ENCODE measurements around the gene TRIM29. TPM values are rescaled to one million over a fixed set of nuclear protein-coding genes. Genes with fewer than 3 reads are reported as not detected.

The TRIM29 gene
- total and polyA plus RNA-seq, 2 experiments from 2014 or later, result 0.28 TPM; not detected in 1

DNA sequence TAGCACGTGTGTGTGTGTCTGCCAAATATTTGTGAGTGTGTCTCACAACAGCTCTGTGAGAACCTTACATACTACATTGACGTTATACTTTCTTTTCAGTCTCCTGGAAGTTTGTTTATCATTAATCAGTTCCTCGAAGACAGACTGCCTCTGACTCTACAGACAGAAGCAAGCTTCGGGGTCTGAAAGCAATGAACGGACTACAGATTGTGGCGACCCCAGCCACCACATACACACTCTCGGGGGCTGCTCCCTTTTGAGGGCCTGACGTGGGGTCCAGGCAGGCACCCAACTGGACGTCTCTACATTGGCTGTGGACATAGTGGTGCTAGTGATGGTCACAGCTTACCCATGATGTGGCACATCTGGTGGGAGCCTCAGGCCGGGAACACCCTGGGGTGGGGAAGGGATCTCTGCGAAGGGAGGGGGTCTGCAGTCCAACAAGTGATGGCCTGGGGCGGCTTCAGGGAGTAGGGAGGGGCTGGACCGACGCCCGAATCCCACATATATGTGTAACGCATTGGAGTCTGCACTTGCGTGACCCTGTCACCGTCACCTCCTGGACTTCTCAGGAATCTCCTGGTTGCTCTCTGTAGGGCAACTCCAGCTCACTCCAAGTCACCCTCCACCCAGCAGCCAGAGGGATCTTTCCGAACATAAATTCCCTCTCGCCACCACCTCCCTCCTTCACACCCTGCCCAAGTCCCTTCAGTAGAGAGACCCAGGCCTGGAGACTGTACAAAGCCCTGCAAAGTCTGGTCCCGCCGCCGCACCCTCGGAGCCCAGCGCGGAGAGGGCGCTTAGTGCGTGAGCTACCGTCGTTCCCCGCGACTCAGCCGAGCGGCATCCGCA, 30.4 kb upstream of the TRIM29 start:
- H4K20me1 ChIP-seq (replicated peaks; ENCODE audit: insufficient read depth), result no peaks in the 10 kb centered on the region
- peaks cover 2% of the 10 kb centered on the region; the same call in 1 of the 3 replicates for H3K9me3 Mint-ChIP-seq
- no peak for ATAC-seq
- H3K36me3 ChIP-seq (ENCODE audit: insufficient read depth), result no peaks in the 10 kb centered on the region
- H3K79me2 ChIP-seq (replicated peaks; ENCODE audit: insufficient read depth), result no peaks in the 10 kb centered on the region
- DNase-seq (ENCODE audit: low spot score), result no peak
- peaks cover 4% of the 10 kb centered on the region; the same call in 2 of the 3 replicates for H3K4me1 Mint-ChIP-seq
- H3K36me3 Mint-ChIP-seq (ENCODE audit: low read depth), result no peaks in the 10 kb centered on the region
- TF ChIP-seq EZH2 (IDR thresholded peaks at IDR 0.05; ENCODE audit: low read depth, unreplicated experiment) (peak; percentile 53), EZH2phosphoT487 (IDR thresholded peaks at IDR 0.05; ENCODE audit: unreplicated experiment) (no peak), NANOG (IDR thresholded peaks at IDR 0.05; ENCODE audit: borderline replicate concordance) (no peak)
- H2AFZ ChIP-seq, result peak overlapping the region; percentile 100
- peaks cover 65% of the 10 kb centered on the region for H3K27me3 Mint-ChIP-seq (ENCODE audit: insufficient read depth, low read depth, poor library complexity)
- no peak overlapping the region for H3K27ac ChIP-seq (ENCODE audit: low read depth)
- H3K9me2 ChIP-seq (ENCODE audit: insufficient read depth), result no peaks in the 10 kb centered on the region
- H3K4me1 ChIP-seq (ENCODE audit: insufficient read depth), result peaks cover 6% of the 10 kb centered on the region; the same call in 1 of the 2 replicates
- H3F3A ChIP-seq (replicated peaks; ENCODE audit: low read depth), result no peaks in the 10 kb centered on the region
- H3K4me3 Mint-ChIP-seq, result peak overlapping the region; percentile 79
- peaks cover 73% of the 10 kb centered on the region for H3K27me3 ChIP-seq (ENCODE audit: insufficient read depth)
- H3K27ac Mint-ChIP-seq, result no peak overlapping the region
- H3K4me3 ChIP-seq, result peak overlapping the region; percentile 76
- peak overlapping the region; percentile 90 for H3K4me2 ChIP-seq

DNA sequence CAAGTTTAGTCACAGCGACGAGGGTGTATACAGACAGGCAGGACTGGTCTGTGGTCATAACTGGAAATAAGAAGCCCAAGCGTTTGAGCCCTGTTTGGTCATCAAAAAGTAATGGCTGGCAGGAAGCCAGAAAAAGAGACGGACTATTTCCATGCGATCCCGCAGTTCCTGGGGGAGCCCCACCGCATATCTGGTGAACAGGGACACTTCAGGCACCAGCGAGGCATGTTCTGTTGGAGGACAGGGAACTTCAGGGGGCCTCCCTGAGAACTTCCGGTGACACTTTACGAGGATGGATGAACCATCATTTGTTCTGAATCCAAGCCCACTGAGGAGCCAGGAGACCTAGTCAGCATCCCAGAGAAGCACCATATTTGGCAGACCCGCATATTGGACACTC, 29.7 kb upstream of the TRIM29 start:
- Mint-ChIP-seq H3K9me3 (peaks cover 5% of the 10 kb centered on the region; the same call in 2 of the 3 replicates), H3K4me3 (no peak overlapping the region), H3K27ac (no peak overlapping the region), H3K27me3 (ENCODE audit: insufficient read depth, low read depth, poor library complexity) (peaks cover 60% of the 10 kb centered on the region), H3K36me3 (ENCODE audit: low read depth) (no peaks in the 10 kb centered on the region), H3K4me1 (peaks cover 4% of the 10 kb centered on the region; the same call in 2 of the 3 replicates)
- H3F3A ChIP-seq (replicated peaks; ENCODE audit: low read depth), result no peaks in the 10 kb centered on the region
- TF ChIP-seq, protein P1, sequence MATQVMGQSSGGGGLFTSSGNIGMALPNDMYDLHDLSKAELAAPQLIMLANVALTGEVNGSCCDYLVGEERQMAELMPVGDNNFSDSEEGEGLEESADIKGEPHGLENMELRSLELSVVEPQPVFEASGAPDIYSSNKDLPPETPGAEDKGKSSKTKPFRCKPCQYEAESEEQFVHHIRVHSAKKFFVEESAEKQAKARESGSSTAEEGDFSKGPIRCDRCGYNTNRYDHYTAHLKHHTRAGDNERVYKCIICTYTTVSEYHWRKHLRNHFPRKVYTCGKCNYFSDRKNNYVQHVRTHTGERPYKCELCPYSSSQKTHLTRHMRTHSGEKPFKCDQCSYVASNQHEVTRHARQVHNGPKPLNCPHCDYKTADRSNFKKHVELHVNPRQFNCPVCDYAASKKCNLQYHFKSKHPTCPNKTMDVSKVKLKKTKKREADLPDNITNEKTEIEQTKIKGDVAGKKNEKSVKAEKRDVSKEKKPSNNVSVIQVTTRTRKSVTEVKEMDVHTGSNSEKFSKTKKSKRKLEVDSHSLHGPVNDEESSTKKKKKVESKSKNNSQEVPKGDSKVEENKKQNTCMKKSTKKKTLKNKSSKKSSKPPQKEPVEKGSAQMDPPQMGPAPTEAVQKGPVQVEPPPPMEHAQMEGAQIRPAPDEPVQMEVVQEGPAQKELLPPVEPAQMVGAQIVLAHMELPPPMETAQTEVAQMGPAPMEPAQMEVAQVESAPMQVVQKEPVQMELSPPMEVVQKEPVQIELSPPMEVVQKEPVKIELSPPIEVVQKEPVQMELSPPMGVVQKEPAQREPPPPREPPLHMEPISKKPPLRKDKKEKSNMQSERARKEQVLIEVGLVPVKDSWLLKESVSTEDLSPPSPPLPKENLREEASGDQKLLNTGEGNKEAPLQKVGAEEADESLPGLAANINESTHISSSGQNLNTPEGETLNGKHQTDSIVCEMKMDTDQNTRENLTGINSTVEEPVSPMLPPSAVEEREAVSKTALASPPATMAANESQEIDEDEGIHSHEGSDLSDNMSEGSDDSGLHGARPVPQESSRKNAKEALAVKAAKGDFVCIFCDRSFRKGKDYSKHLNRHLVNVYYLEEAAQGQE (IDR thresholded peaks at IDR 0.05; ENCODE audit: unreplicated experiment), result no peak
- TF ChIP-seq CREB1 (CRISPR knock-in tag; IDR thresholded peaks at IDR 0.05; ENCODE audit: low read depth) (no peak), EZH2 (IDR thresholded peaks at IDR 0.05; ENCODE audit: low read depth, unreplicated experiment) (no peak), POLR2AphosphoS5 (IDR thresholded peaks at IDR 0.05; ENCODE audit: low read depth) (no peak), JUNB (IDR thresholded peaks at IDR 0.05; ENCODE audit: unreplicated experiment) (no peak), ZNF114 (CRISPR knock-in tag; IDR thresholded peaks at IDR 0.05) (no peak)
- TF ChIP-seq, protein P2, sequence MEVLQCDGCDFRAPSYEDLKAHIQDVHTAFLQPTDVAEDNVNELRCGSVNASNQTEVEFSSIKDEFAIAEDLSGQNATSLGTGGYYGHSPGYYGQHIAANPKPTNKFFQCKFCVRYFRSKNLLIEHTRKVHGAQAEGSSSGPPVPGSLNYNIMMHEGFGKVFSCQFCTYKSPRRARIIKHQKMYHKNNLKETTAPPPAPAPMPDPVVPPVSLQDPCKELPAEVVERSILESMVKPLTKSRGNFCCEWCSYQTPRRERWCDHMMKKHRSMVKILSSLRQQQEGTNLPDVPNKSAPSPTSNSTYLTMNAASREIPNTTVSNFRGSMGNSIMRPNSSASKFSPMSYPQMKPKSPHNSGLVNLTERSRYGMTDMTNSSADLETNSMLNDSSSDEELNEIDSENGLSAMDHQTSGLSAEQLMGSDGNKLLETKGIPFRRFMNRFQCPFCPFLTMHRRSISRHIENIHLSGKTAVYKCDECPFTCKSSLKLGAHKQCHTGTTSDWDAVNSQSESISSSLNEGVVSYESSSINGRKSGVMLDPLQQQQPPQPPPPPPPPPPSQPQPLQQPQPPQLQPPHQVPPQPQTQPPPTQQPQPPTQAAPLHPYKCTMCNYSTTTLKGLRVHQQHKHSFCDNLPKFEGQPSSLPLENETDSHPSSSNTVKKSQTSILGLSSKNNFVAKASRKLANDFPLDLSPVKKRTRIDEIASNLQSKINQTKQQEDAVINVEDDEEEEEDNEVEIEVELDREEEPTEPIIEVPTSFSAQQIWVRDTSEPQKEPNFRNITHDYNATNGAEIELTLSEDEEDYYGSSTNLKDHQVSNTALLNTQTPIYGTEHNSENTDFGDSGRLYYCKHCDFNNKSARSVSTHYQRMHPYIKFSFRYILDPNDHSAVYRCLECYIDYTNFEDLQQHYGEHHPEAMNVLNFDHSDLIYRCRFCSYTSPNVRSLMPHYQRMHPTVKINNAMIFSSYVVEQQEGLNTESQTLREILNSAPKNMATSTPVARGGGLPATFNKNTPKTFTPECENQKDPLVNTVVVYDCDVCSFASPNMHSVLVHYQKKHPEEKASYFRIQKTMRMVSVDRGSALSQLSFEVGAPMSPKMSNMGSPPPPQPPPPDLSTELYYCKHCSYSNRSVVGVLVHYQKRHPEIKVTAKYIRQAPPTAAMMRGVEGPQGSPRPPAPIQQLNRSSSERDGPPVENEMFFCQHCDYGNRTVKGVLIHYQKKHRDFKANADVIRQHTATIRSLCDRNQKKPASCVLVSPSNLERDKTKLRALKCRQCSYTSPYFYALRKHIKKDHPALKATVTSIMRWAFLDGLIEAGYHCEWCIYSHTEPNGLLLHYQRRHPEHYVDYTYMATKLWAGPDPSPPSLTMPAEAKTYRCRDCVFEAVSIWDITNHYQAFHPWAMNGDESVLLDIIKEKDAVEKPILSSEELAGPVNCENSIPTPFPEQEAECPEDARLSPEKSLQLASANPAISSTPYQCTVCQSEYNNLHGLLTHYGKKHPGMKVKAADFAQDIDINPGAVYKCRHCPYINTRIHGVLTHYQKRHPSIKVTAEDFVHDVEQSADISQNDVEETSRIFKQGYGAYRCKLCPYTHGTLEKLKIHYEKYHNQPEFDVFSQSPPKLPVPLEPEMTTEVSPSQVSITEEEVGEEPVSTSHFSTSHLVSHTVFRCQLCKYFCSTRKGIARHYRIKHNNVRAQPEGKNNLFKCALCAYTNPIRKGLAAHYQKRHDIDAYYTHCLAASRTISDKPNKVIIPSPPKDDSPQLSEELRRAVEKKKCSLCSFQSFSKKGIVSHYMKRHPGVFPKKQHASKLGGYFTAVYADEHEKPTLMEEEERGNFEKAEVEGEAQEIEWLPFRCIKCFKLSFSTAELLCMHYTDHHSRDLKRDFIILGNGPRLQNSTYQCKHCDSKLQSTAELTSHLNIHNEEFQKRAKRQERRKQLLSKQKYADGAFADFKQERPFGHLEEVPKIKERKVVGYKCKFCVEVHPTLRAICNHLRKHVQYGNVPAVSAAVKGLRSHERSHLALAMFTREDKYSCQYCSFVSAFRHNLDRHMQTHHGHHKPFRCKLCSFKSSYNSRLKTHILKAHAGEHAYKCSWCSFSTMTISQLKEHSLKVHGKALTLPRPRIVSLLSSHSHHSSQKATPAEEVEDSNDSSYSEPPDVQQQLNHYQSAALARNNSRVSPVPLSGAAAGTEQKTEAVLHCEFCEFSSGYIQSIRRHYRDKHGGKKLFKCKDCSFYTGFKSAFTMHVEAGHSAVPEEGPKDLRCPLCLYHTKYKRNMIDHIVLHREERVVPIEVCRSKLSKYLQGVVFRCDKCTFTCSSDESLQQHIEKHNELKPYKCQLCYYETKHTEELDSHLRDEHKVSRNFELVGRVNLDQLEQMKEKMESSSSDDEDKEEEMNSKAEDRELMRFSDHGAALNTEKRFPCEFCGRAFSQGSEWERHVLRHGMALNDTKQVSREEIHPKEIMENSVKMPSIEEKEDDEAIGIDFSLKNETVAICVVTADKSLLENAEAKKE (CRISPR knock-in tag; IDR thresholded peaks at IDR 0.05), result no peak
- TF ChIP-seq, protein P3, sequence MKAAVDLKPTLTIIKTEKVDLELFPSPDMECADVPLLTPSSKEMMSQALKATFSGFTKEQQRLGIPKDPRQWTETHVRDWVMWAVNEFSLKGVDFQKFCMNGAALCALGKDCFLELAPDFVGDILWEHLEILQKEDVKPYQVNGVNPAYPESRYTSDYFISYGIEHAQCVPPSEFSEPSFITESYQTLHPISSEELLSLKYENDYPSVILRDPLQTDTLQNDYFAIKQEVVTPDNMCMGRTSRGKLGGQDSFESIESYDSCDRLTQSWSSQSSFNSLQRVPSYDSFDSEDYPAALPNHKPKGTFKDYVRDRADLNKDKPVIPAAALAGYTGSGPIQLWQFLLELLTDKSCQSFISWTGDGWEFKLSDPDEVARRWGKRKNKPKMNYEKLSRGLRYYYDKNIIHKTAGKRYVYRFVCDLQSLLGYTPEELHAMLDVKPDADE (IDR thresholded peaks at IDR 0.05), result no peak
- H2AFZ ChIP-seq, result no peak overlapping the region
- H3K27ac ChIP-seq (ENCODE audit: low read depth), result no peak overlapping the region
- H3K4me2 ChIP-seq, result no peak overlapping the region
- H3K36me3 ChIP-seq (ENCODE audit: insufficient read depth), result no peaks in the 10 kb centered on the region
- no peaks in the 10 kb centered on the region for H3K9me2 ChIP-seq (ENCODE audit: insufficient read depth)
- ATAC-seq (no peak), DNase-seq (ENCODE audit: low spot score) (no peak)
- H3K79me2 ChIP-seq (replicated peaks; ENCODE audit: insufficient read depth), result no peaks in the 10 kb centered on the region
- H3K27me3 ChIP-seq (ENCODE audit: insufficient read depth), result peaks cover 73% of the 10 kb centered on the region
- H3K4me1 ChIP-seq (ENCODE audit: insufficient read depth), result peaks cover 6% of the 10 kb centered on the region; the same call in 1 of the 2 replicates
- no peaks in the 10 kb centered on the region for H4K20me1 ChIP-seq (replicated peaks; ENCODE audit: insufficient read depth)
- no peak overlapping the region for H3K4me3 ChIP-seq
